CD4-positive, alpha-beta T cell treated with Interleukin-15 for 4 hours (primary cell): Measurements from ENCODE around the gene RGS7.
"Not testable (repeated sequence)": the region's sequence is repeated elsewhere in the genome, so short reads cannot be mapped to it uniquely, and the experiment has no call there.

ENCODE experiments used
- DNase-seq: peaks from one replicate; pipeline ENCODE4 v3.0.0-alpha.2; 2020; ENCODE audit warnings: low spot score

The RGS7 gene

GRCh38 chr1:241136389-241136788 lies 220.6 kb downstream of the RGS7 start:
- no peak for DNase-seq

- no peak for DNase-seq
Measured at GRCh38 chr1:241131636-241132194, 225.3 kb downstream of the RGS7 start.

- no peak for DNase-seq
Measured at GRCh38 chr1:241130881-241131280, 226.1 kb downstream of the RGS7 start.

GRCh38 chr1:241129207-241129960 lies 227.6 kb downstream of the RGS7 start:
- DNase-seq = no peak

- DNase-seq = no peak
Measured at GRCh38 chr1:241125286-241125685, 231.7 kb downstream of the RGS7 start.

GRCh38 chr1:241118049-241118448 lies 239.0 kb downstream of the RGS7 start:
- DNase-seq = no peak

- no peak for DNase-seq
Measured at GRCh38 chr1:241115784-241116183, 241.2 kb downstream of the RGS7 start.

GRCh38 chr1:241114699-241115233 lies 242.2 kb downstream of the RGS7 start:
- no peak for DNase-seq

GRCh38 chr1:241113557-241113956 lies 243.4 kb downstream of the RGS7 start:
- no peak for DNase-seq

- no peak for DNase-seq
Measured at GRCh38 chr1:241109039-241109438, 248.0 kb downstream of the RGS7 start.

- DNase-seq = no peak
Measured at GRCh38 chr1:241105147-241105546, 251.9 kb downstream of the RGS7 start.

GRCh38 chr1:241102664-241103063 lies 254.3 kb downstream of the RGS7 start:
- no peak for DNase-seq

GRCh38 chr1:241101622-241102021 lies 255.4 kb downstream of the RGS7 start:
- DNase-seq = no peak

GRCh38 chr1:241097479-241097878 lies 259.5 kb downstream of the RGS7 start:
- no peak for DNase-seq

- DNase-seq = no peak
Measured at GRCh38 chr1:241096982-241097381, 260.0 kb downstream of the RGS7 start.

GRCh38 chr1:241095847-241096246 lies 261.2 kb downstream of the RGS7 start:
- DNase-seq = no peak

- no peak for DNase-seq
Measured at GRCh38 chr1:241090798-241091197, 266.2 kb downstream of the RGS7 start.

- not testable (repeated sequence) for DNase-seq
Measured at GRCh38 chr1:241089066-241089465, 267.9 kb downstream of the RGS7 start.

GRCh38 chr1:241088075-241088474 lies 268.9 kb downstream of the RGS7 start:
- not testable (repeated sequence) for DNase-seq

- DNase-seq = no peak
Measured at GRCh38 chr1:241086686-241087085, 270.3 kb downstream of the RGS7 start.

GRCh38 chr1:241083285-241083684 lies 273.7 kb downstream of the RGS7 start:
- DNase-seq = no peak

GRCh38 chr1:241081473-241081872 lies 275.5 kb downstream of the RGS7 start:
- no peak for DNase-seq

GRCh38 chr1:241079459-241079858 lies 277.5 kb downstream of the RGS7 start:
- no peak for DNase-seq

GRCh38 chr1:241079047-241079446 lies 278.0 kb downstream of the RGS7 start:
- no peak for DNase-seq
